ENCODE results near the gene METTL16.

Gene METTL16

DNA sequence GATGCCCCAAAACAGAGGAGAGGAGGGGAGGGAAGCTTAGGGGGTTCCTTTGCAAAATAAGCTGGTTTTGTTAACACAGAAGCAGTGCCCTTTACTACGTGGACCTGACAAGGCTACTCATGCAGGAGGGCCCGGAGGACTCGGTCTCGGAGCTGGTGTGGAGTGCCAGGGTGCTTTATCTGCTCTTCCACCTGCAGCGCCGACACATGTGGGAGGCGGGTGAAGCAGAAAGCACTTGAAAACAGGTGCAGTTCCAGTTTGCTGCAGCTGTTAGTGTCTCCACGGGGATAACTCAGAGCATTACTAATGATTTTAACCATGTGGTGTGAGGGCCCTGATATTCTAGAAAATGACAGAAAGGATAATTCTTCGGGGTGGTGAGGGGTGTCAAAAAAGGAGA is 75.8 kb downstream of the METTL16 start:
- no peak for TF ChIP-seq ZNF565 (CRISPR knock-in tag; conservative IDR thresholded peaks at IDR 0.05; ENCODE audit: low read depth)
- TF ChIP-seq TSHZ2 (CRISPR knock-in tag; IDR thresholded peaks at IDR 0.05) = no peak
- no peak for TF ChIP-seq ZNF70 (CRISPR knock-in tag; IDR thresholded peaks at IDR 0.05)
- no peak for TF ChIP-seq CSDC2 (CRISPR knock-in tag; IDR thresholded peaks at IDR 0.05)
- no peak for TF ChIP-seq ISL1 (CRISPR knock-in tag; IDR thresholded peaks at IDR 0.05)
- TF ChIP-seq, protein P1, sequence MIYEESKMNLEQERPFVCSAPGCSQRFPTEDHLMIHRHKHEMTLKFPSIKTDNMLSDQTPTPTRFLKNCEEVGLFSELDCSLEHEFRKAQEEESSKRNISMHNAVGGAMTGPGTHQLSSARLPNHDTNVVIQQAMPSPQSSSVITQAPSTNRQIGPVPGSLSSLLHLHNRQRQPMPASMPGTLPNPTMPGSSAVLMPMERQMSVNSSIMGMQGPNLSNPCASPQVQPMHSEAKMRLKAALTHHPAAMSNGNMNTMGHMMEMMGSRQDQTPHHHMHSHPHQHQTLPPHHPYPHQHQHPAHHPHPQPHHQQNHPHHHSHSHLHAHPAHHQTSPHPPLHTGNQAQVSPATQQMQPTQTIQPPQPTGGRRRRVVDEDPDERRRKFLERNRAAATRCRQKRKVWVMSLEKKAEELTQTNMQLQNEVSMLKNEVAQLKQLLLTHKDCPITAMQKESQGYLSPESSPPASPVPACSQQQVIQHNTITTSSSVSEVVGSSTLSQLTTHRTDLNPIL (CRISPR knock-in tag; IDR thresholded peaks at IDR 0.05; ENCODE audit: low read depth) = no peak
- TF ChIP-seq ZFP30 (CRISPR knock-in tag; IDR thresholded peaks at IDR 0.05) = no peak
- TF ChIP-seq ZNF8 (CRISPR knock-in tag; IDR thresholded peaks at IDR 0.05) = no peak
- TF ChIP-seq ESRRG (CRISPR knock-in tag; IDR thresholded peaks at IDR 0.05) = no peak
- TF ChIP-seq, protein P2, sequence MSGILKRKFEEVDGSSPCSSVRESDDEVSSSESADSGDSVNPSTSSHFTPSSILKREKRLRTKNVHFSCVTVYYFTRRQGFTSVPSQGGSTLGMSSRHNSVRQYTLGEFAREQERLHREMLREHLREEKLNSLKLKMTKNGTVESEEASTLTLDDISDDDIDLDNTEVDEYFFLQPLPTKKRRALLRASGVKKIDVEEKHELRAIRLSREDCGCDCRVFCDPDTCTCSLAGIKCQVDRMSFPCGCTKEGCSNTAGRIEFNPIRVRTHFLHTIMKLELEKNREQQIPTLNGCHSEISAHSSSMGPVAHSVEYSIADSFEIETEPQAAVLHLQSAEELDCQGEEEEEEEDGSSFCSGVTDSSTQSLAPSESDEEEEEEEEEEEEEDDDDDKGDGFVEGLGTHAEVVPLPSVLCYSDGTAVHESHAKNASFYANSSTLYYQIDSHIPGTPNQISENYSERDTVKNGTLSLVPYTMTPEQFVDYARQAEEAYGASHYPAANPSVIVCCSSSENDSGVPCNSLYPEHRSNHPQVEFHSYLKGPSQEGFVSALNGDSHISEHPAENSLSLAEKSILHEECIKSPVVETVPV (CRISPR knock-in tag; IDR thresholded peaks at IDR 0.05) = no peak
- TF ChIP-seq BACH2 (CRISPR knock-in tag; IDR thresholded peaks at IDR 0.05; ENCODE audit: borderline replicate concordance) = no peak
- TF ChIP-seq POU6F1 (CRISPR knock-in tag; IDR thresholded peaks at IDR 0.05; ENCODE audit: borderline replicate concordance, low read depth) = no peak
- ATAC-seq = no peak

GRCh38 chr17:2435181-2435741 is 76.4 kb downstream of the METTL16 start:
- no peak for TF ChIP-seq BACH2 (CRISPR knock-in tag; IDR thresholded peaks at IDR 0.05; ENCODE audit: borderline replicate concordance)
- TF ChIP-seq TSHZ2 (CRISPR knock-in tag; IDR thresholded peaks at IDR 0.05) = no peak
- no peak for TF ChIP-seq PATZ1 (CRISPR knock-in tag; IDR thresholded peaks at IDR 0.05; ENCODE audit: borderline replicate concordance)
- no peak for TF ChIP-seq PPARA (CRISPR knock-in tag; IDR thresholded peaks at IDR 0.05; ENCODE audit: borderline replicate concordance)
- TF ChIP-seq ARNTL (CRISPR knock-in tag; IDR thresholded peaks at IDR 0.05; ENCODE audit: borderline replicate concordance, low read depth) = no peak
- TF ChIP-seq ESRRG (CRISPR knock-in tag; IDR thresholded peaks at IDR 0.05) = no peak
- TF ChIP-seq OSR1 (CRISPR knock-in tag; IDR thresholded peaks at IDR 0.05) = no peak
- TF ChIP-seq ZFP30 (CRISPR knock-in tag; IDR thresholded peaks at IDR 0.05) = no peak
- TF ChIP-seq CSDC2 (CRISPR knock-in tag; IDR thresholded peaks at IDR 0.05) = no peak
- no peak for TF ChIP-seq ZFP3 (CRISPR knock-in tag; IDR thresholded peaks at IDR 0.05)
- TF ChIP-seq ZNF565 (CRISPR knock-in tag; conservative IDR thresholded peaks at IDR 0.05; ENCODE audit: low read depth) = no peak
- TF ChIP-seq SNAI2 (CRISPR knock-in tag; IDR thresholded peaks at IDR 0.05) = no peak
- TF ChIP-seq ISL1 (CRISPR knock-in tag; IDR thresholded peaks at IDR 0.05) = no peak
- TF ChIP-seq RARB (CRISPR knock-in tag; IDR thresholded peaks at IDR 0.05) = no peak

More at GRCh38 chr17:2435181-2435741, 76.4 kb downstream of the METTL16 start:
- ATAC-seq = no peak
